Central memory CD8-positive, alpha-beta T cell (primary cell): ENCODE results near the gene CSNK2A2.

Source experiments
- ATAC-seq: fragments of 150-1000 bp; cut with Tn5 transposase; replicated peaks from 2 replicates; pipeline ENCODE4 v1.10.0; 2022; ENCODE audit warnings: mild to moderate bottlenecking, moderate FRiP score, moderate number of reproducible peaks; ENCODE audit not compliant: poor library complexity, severe bottlenecking; ENCODE audit errors: extremely low read depth
- DNase-seq, 2 donors: peaks; one replicate each; pipeline ENCODE4 v3.0.0; 2021; ENCODE audit warnings: low spot score in 2 of 2
- H3K27ac Mint-ChIP-seq: one replicate; pipeline ENCODE4 v1.8.0; 2022; ENCODE audit warnings: low read depth, mild to moderate bottlenecking, moderate library complexity, mixed read lengths
- H3K27me3 Mint-ChIP-seq: one replicate; pipeline ENCODE4 v1.8.0; 2022; ENCODE audit warnings: mixed read lengths
- H3K36me3 Mint-ChIP-seq: one replicate; pipeline ENCODE4 v1.8.0; 2022; ENCODE audit warnings: mild to moderate bottlenecking, moderate library complexity, mixed read lengths; ENCODE audit not compliant: insufficient read depth
- H3K4me1 Mint-ChIP-seq: one replicate; pipeline ENCODE4 v1.8.0; 2022; ENCODE audit warnings: mixed read lengths
- H3K4me3 Mint-ChIP-seq: one replicate; pipeline ENCODE4 v1.8.0; 2022; ENCODE audit warnings: mild to moderate bottlenecking, moderate library complexity, mixed read lengths
- H3K9me3 Mint-ChIP-seq: one replicate; pipeline ENCODE4 v1.8.0; 2022; ENCODE audit warnings: mixed read lengths

Gene CSNK2A2

DNA sequence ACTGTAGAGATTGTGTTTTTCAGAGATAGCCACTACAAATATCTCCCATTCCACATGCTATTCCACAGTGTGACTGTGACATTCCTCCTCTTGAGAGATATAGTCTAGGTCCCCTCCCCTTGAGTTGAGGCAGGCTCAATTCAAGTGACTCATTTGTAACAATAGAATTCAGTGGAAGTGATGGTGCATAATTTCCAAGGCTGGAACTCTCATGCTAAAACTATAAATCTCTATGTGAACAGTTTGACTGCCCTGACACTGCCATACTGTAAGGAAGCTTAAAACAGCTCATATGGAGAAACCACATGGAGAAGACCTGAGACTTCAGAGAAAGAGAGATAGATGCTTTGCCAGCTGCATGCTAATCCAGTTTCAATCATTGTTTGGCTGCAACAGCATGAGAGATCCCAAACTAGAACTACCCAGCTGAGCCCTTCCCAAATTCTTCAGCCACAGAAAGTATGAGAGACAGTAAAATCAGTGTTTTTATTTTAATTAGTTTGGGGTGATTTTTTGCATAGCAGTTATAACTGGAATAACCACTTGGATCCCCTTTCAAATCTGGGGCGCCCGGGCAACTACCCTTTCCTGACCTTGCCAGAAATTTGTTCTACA, 19.5 kb upstream of the CSNK2A2 start:
- DNase-seq (no peak), ATAC-seq (no peak)
- Mint-ChIP-seq H3K36me3 (no peaks in the 10 kb centered on the region), H3K27ac (no peak overlapping the region), H3K4me3 (no peak overlapping the region), H3K4me1 (no peaks in the 10 kb centered on the region), H3K9me3 (peaks cover 3% of the 10 kb centered on the region), H3K27me3 (peaks cover 83% of the 10 kb centered on the region)

DNA sequence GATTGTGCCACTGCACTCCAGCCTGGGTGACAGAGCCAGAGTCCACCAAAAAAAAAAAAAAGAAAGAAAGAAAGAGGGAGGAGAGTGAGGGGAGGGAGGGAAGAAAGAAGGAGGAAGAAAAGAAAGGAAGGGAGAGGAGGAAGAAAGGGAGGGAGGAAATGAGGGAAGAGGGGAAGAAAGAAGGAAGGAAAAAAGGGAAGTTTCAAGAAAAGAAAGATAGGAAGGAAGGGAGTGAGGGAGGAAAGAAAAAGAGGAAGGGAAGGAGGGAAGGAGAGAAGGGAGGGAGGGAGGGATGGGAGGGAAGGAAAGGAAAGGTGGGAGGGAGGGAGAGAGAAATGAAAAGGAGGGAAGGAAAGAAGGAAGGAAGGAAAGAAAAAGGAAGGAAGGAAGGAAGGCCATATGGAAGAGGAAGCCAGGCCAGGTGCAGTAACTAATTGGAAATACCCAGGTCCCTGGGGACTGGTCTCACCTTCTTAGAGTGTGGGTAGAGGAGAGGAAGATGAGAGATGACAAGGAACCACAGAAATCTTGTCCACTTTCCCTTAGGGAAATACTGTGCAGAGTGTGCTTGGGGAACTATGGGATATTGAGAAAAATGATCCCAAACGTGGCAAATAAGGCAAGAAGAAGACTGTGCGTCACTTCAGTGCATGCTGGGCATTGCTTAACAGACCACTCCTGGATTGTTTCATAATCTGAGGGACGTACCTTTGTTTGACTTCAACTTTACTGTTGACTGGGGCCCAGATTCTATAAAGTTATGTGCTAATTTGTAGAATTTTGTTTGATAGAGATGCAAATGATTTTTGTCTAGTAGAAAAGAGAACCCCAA, 15.1 kb upstream of the CSNK2A2 start:
- Mint-ChIP-seq H3K27ac (peak overlapping the region; percentile 6), H3K4me3 (no peak overlapping the region), H3K27me3 (peaks cover 81% of the 10 kb centered on the region), H3K9me3 (no peaks in the 10 kb centered on the region), H3K4me1 (no peaks in the 10 kb centered on the region), H3K36me3 (no peaks in the 10 kb centered on the region)
- no peak for ATAC-seq
- no peak for DNase-seq

DNA sequence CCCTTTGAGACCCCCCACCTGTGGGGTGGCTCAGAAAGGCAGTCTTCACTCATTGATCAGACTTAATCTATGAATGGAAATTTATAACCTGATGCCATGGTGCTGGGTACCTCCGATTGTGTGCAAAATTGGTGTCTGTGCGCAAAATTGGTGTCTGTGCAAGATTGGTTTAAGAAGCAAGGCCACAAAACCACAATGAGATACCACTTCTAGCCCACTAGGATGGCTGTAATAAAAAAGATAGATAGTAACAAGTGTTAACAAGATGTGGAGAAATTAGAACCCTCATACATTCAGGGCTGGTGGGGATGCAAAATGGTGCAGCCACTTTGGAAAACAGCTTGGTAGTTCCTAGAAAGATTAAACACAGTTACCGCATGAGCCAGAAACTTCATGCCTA, 13.9 kb upstream of the CSNK2A2 start:
- no peaks in the 10 kb centered on the region for H3K4me1 Mint-ChIP-seq
- H3K27ac Mint-ChIP-seq, result no peak overlapping the region
- DNase-seq (no peak), ATAC-seq (no peak)
- peaks cover 77% of the 10 kb centered on the region for H3K27me3 Mint-ChIP-seq
- H3K4me3 Mint-ChIP-seq, result no peak overlapping the region
- H3K9me3 Mint-ChIP-seq, result no peaks in the 10 kb centered on the region
- H3K36me3 Mint-ChIP-seq, result no peaks in the 10 kb centered on the region

DNA sequence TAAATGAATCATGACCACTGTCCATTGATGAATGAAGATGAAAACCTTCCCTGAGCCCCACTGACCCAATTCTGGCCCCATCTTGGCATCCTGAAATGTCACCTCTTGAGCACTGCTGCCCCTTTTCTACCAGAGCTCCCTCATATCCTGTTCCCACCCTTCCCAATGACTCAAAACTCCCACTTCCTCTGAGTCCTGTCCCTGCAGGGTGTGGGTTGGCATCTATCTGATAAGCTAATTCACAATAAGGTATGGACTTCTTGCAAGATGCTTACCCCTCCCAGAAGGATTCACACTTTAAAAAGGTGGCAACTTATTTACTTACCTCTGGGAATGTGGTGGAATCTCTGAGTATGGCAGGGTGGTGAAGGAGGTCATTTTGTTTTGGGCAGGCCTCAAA, 13.3 kb upstream of the CSNK2A2 start:
- no peaks in the 10 kb centered on the region for H3K4me1 Mint-ChIP-seq
- DNase-seq, result no peak
- no peak overlapping the region for H3K27ac Mint-ChIP-seq
- H3K36me3 Mint-ChIP-seq, result no peaks in the 10 kb centered on the region
- H3K27me3 Mint-ChIP-seq, result peaks cover 79% of the 10 kb centered on the region
- ATAC-seq, result no peak
- H3K4me3 Mint-ChIP-seq, result no peak overlapping the region
- no peaks in the 10 kb centered on the region for H3K9me3 Mint-ChIP-seq

DNA sequence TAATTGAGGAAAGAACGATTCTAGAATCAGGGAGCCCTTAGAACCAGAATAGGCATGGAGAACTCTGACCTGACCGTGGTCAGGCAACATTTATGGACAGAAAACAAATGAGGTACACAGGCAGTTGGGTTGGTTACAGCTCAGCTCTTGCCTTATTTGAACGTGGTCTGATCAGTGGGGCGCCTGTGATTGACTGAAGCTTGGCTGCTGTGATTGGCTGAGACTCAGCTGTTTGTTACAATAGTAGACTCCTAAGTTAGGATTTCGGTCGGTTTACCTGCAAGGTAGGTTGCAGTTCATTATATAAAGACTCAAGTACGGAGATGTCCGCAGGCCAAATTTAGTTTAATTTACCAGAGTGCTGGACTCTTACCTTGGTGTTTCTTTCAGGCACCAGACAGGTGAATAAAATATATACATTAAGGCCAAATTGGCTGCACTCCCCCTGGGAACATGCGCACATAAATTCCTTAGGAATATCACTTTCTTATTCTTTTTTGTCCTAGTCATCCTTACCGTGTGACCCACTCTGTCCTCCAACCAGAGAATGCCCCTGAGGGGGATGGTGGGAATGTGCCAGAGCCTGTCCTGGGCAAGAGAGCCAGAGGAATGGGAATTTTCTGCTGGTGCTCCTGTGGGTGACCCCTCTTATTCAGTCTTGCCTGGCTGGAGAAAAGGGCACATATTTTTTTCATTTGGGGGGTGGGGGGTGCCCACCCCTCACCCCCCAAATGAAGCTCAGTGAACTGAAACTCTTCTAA, 7.5 kb upstream of the CSNK2A2 start:
- Mint-ChIP-seq H3K4me3 (no peak overlapping the region), H3K9me3 (no peaks in the 10 kb centered on the region), H3K27me3 (peaks cover 67% of the 10 kb centered on the region), H3K36me3 (no peaks in the 10 kb centered on the region), H3K4me1 (no peaks in the 10 kb centered on the region), H3K27ac (no peak overlapping the region)
- no peak for DNase-seq
- no peak for ATAC-seq

DNA sequence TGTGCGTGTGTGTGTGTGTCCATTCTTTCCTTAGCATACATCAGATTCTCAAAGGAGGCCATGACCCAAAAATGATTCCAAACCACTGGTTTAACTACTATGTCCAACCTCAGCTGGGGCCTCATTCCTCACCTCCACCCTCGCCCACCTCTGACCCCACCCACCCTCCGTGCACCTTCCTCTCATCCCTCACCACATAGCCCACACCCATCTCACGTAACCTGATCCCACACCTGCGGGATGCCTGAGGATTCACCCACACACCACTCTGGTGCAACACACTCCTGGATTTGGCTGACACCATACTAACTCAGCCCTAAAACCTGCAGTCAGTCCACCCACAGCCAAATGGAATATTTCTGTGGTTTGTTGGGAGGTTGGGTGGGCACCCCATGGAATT, 3.3 kb upstream of the CSNK2A2 start:
- H3K9me3 Mint-ChIP-seq, result no peaks in the 10 kb centered on the region
- H3K4me1 Mint-ChIP-seq, result peaks cover 21% of the 10 kb centered on the region
- no peak overlapping the region for H3K27ac Mint-ChIP-seq
- peaks cover 16% of the 10 kb centered on the region for H3K36me3 Mint-ChIP-seq
- H3K4me3 Mint-ChIP-seq, result no peak overlapping the region
- DNase-seq (no peak), ATAC-seq (no peak)
- H3K27me3 Mint-ChIP-seq, result peaks cover 56% of the 10 kb centered on the region

DNA sequence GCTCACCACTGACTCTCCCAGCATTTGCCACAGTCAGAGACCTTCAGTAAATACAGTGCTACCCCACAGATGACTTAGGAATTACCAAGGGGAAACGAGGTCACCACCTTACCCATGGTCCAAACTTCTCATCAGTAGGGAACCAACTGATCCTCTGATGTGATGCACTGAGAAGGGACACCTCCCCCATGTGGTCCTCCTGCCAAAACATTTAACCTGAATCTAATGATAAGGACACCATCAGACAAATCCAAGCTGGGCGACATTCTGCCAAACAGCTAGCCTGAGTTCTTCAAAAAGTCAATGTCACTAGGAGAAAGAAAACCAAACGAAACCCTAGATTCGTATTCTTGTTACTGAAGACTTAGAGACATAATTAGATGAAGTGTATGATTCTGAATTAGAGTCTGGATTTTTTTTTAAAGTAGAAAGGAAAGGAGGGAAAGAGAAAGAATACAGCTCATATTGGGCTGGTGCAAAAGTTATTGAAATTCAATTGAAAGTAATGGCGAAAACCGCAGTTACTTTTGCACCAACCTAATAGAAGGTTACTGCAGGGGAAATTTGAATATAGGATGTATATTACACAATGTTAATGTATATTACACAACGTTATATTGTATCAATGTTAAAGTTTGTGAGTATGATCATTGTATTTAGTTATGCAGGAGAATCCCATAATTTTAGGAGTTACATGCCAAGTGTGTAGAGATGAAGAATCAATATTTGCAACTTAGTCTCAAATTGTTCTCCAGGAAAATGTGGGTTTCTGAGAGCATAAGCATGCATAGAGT, 2.3 kb upstream of the CSNK2A2 start:
- H3K4me3 Mint-ChIP-seq, result peak overlapping the region; percentile 82
- H3K9me3 Mint-ChIP-seq, result no peaks in the 10 kb centered on the region
- peaks cover 46% of the 10 kb centered on the region for H3K27me3 Mint-ChIP-seq
- H3K36me3 Mint-ChIP-seq, result peaks cover 18% of the 10 kb centered on the region
- ATAC-seq, result no peak
- peaks cover 31% of the 10 kb centered on the region for H3K4me1 Mint-ChIP-seq
- H3K27ac Mint-ChIP-seq, result no peak overlapping the region
- no peak for DNase-seq

DNA sequence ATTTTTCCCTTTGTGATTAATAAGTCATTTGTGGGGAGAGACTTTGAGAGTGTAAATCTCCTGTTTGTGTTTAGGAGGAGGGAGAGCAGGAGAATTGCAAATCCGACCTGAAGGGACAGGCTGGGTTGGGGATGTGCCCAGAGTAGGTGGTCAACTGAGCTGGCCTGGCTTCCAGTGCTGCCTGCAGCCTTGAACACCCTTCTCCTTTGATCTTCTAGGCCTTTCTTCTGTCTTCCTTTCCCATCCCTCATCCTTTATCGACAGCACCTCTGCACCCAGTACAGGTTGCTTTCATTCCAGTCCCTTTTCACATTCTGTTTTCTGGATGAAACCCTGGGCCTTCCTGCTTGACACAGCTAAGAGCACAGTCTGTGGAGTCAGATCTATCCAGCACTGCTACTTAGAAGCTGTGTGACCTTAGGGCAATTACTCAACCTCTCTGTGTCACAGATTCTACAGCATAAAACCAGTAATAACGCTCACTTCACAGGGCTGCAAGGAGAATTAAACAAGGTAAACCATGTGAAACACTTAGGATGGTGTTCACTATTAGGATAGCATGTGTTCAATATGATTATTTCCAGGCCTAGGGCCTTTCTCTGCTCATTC, 1.0 kb upstream of the CSNK2A2 start:
- no peak for DNase-seq
- H3K9me3 Mint-ChIP-seq, result no peaks in the 10 kb centered on the region
- peak overlapping the region; percentile 61 for H3K27ac Mint-ChIP-seq
- H3K4me3 Mint-ChIP-seq, result peak overlapping the region; percentile 82
- H3K4me1 Mint-ChIP-seq, result peaks cover 40% of the 10 kb centered on the region
- H3K36me3 Mint-ChIP-seq, result peaks cover 23% of the 10 kb centered on the region
- peaks cover 33% of the 10 kb centered on the region for H3K27me3 Mint-ChIP-seq
- ATAC-seq, result no peak

DNA sequence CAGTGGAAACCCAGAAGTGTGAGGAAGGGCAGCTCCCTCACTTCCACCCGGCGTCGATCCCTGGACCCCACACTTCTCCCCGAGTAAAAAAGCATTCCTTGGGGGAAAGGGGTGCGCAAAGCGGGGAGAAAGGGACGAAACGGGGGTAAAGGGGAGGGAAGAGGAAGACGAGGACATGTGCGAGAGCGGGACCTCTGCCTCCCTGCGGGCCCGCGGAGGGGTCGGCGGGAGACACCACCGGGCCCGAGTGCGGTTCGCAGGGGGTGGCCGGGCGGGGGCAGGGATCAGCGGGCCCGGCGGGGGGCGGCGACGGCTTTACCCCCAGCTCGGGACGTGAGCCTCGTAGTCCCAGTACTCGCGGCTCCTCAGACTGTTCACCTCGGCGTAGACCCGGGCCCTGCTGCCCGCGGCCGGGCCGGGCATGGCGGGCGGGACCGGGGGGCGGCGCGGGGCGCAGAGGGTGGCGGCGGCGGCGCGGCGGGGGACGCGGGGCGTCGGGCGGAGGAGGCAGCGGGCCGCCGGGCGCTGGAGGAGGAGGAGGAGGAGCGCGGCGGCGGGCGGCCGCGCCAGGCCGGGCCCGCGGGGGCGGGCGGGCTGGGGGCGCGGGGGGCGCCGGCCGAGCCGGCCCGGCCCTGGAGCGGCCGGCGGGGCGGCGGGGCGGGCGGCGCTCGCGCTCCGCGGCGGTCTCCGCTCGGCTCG, 443 bp downstream of the CSNK2A2 start:
- Mint-ChIP-seq H3K27ac (peak overlapping the region; percentile 74), H3K9me3 (no peaks in the 10 kb centered on the region), H3K4me3 (peak overlapping the region; percentile 85), H3K4me1 (peaks cover 43% of the 10 kb centered on the region), H3K27me3 (peaks cover 24% of the 10 kb centered on the region), H3K36me3 (peaks cover 36% of the 10 kb centered on the region)
- DNase-seq (no peak), ATAC-seq (no peak)

DNA sequence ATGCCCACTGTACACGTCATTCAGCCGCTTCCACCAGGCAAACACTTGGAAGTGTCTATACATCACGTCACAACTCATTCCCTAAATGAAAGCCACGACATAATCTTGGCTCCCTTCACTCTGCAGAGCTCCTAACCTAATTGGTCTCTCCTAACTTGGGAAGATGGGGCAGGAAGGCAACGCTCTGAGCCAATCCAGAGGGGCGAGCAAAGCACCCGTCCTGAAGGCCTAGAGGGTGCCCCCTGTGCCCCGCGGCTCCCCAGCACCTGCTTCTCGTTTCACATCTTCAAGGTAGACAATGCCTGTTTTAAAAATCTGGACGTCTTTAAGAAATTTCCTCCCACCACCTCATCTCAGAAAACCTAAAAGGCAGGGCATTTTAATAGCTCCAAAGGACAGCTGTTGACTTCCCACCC, 1.0 kb downstream of the CSNK2A2 start:
- Mint-ChIP-seq H3K4me3 (peak overlapping the region; percentile 85), H3K9me3 (no peaks in the 10 kb centered on the region), H3K36me3 (peaks cover 38% of the 10 kb centered on the region), H3K27ac (peak overlapping the region; percentile 74), H3K27me3 (peaks cover 19% of the 10 kb centered on the region), H3K4me1 (peaks cover 47% of the 10 kb centered on the region)
- ATAC-seq, result no peak
- DNase-seq, result no peak

DNA sequence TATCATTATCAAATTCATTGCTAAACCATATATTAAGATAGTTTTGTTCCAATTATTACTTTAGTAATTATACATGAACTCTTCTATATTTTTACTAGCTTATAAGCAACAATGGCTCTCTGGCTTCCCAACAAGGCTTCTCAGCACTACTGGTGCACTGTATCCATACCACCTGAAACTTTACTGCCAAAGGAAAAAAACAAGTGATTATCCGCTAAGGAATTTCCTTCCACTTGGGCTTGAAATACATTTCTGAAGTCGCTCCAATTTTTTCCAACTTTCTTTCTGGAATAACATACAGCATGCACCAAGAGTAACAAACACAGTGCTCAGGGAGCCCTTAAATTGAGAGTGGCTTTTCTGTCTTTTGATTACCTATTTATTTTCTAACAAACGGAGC, 2.1 kb downstream of the CSNK2A2 start:
- H3K9me3 Mint-ChIP-seq, result no peaks in the 10 kb centered on the region
- H3K36me3 Mint-ChIP-seq, result peaks cover 49% of the 10 kb centered on the region
- peaks cover 56% of the 10 kb centered on the region for H3K4me1 Mint-ChIP-seq
- H3K27ac Mint-ChIP-seq, result no peak overlapping the region
- peak overlapping the region; percentile 85 for H3K4me3 Mint-ChIP-seq
- ATAC-seq (no peak), DNase-seq (no peak)
- H3K27me3 Mint-ChIP-seq, result peaks cover 11% of the 10 kb centered on the region
